Epithelial cell of proximal tubule (primary cell): ENCODE results near the gene OPCML. TPM values are rescaled to one million over a fixed set of nuclear protein-coding genes. Genes with fewer than 3 reads are reported as not detected.

Source experiments
- DNase-seq: peaks from one replicate; pipeline ENCODE4 v3.0.0-alpha.2; 2011; ENCODE audit warnings: low read depth
- H3K4me3 ChIP-seq: 2 replicates; pipeline ENCODE4 v1.5.1; 2011; ENCODE audit warnings: low read depth, mild to moderate bottlenecking, low read length
- CTCF ChIP-seq: conservative IDR thresholded peaks from 2 replicates; pipeline ENCODE4 v1.5.1; 2012; ENCODE audit warnings: low read depth, mild to moderate bottlenecking, low read length
- total RNA-seq: library from RNA; depleted of rRNA; stranded (reverse); fragments of >200 nt; gene quantifications from 2 replicates; pipeline ENCODE4 v1.2.3, GENCODE V29; 2015

Gene OPCML
- total RNA-seq, 1 donor from 2014 or later = not detected

- no peak for TF ChIP-seq CTCF
- H3K4me3 ChIP-seq = no peak overlapping the region
- DNase-seq = no peak
Observed at GRCh38 chr11:132414451-132414850, 1117.8 kb downstream of the OPCML start.

- no peak for DNase-seq
- no peak overlapping the region for H3K4me3 ChIP-seq
- TF ChIP-seq CTCF = no peak
Observed at GRCh38 chr11:132410383-132410782, 1121.9 kb downstream of the OPCML start.

GRCh38 chr11:132409573-132410355 lies 1122.5 kb downstream of the OPCML start:
- no peak for TF ChIP-seq CTCF
- DNase-seq = no peak
- H3K4me3 ChIP-seq = no peak overlapping the region

- TF ChIP-seq CTCF = no peak
- no peak for DNase-seq
- H3K4me3 ChIP-seq = no peak overlapping the region
Observed at GRCh38 chr11:132408877-132409276, 1123.4 kb downstream of the OPCML start.

GRCh38 chr11:132405728-132406127 lies 1126.6 kb downstream of the OPCML start:
- no peak for DNase-seq
- H3K4me3 ChIP-seq = no peak overlapping the region
- TF ChIP-seq CTCF = no peak

GRCh38 chr11:132402071-132402684 lies 1130.1 kb downstream of the OPCML start:
- no peak for DNase-seq
- TF ChIP-seq CTCF = peak; percentile 39
- no peak overlapping the region for H3K4me3 ChIP-seq

- H3K4me3 ChIP-seq = no peak overlapping the region
- TF ChIP-seq CTCF = no peak
- no peak for DNase-seq
Observed at GRCh38 chr11:132396318-132396717, 1136.0 kb downstream of the OPCML start.
